HepG2 (cell line): ENCODE measurements around the gene SRP14. TPM values are rescaled to one million over a fixed set of nuclear protein-coding genes. Genes with fewer than 3 reads are reported as not detected.
A peak's percentile ranks its signal among the peaks of the same experiment; 100 is the strongest.

Source experiments
- BRF2 ChIP-seq: sonication (generic); formaldehyde crosslinking; IDR thresholded peaks from 2 replicates; pipeline ENCODE4 v1.8.1; 2022; ENCODE audit warnings: mild to moderate bottlenecking, missing genetic modification reagents
- FOSL2 ChIP-seq: sonication (generic); formaldehyde crosslinking; IDR thresholded peaks from 2 replicates; pipeline ENCODE4 v1.4.0; 2020; ENCODE audit warnings: missing genetic modification reagents
- HNF4A ChIP-seq: sonication (generic); formaldehyde crosslinking; IDR thresholded peaks from 2 replicates; pipeline ENCODE4 v1.4.0; 2020; ENCODE audit warnings: missing genetic modification reagents
- MAFF ChIP-seq: IDR thresholded peaks from 2 replicates; pipeline ENCODE4 v1.6.1; 2011; ENCODE audit warnings: low read depth, low read length, improper control_type of control experiment
- MAFK ChIP-seq, 2 experiments: IDR thresholded peaks in 1 of 2; conservative IDR thresholded peaks in 1 of 2; 2 replicates each; pipeline ENCODE4 v1.6.1; 2011; ENCODE audit warnings: improper control_type of control experiment in 2 of 2, low read length in 2 of 2
- MED8 ChIP-seq: sonication (generic); formaldehyde crosslinking; IDR thresholded peaks from 2 replicates; pipeline ENCODE4 v1.8.1; 2023; ENCODE audit warnings: mild to moderate bottlenecking, missing genetic modification reagents; ENCODE audit not compliant: insufficient replicate concordance
- NR2F1 ChIP-seq, 2 experiments: fragments of 450-650 bp in 1 of 2; formaldehyde crosslinking in 1 of 2; IDR thresholded peaks; 2 replicates each; pipeline versions ENCODE4 v1.5.0 to v1.6.1; 2016 to 2020; ENCODE audit warnings: mild to moderate bottlenecking in 1 of 2, missing compliant biosample characterization in 1 of 2, missing genetic modification reagents in 1 of 2, moderate library complexity in 1 of 2
- NR2F6 ChIP-seq, 2 experiments: IDR thresholded peaks; 2 replicates each; pipeline ENCODE4 v1.6.1; 2016; ENCODE audit warnings: antibody characterized with exemption in 1 of 2, mild to moderate bottlenecking in 1 of 2
- PATZ1 ChIP-seq: sonication (generic); formaldehyde crosslinking; IDR thresholded peaks from 2 replicates; pipeline ENCODE4 v1.4.0; 2020; ENCODE audit warnings: missing genetic modification reagents
- PCBP2 ChIP-seq: fragments of 200-400 bp; formaldehyde crosslinking; optimal IDR thresholded peaks from 2 replicates; pipeline ENCODE3; 2018; ENCODE audit warnings: low read length, low read depth; ENCODE audit not compliant: poor library complexity, severe bottlenecking
- POGZ ChIP-seq: sonication (generic); formaldehyde crosslinking; IDR thresholded peaks from 2 replicates; pipeline ENCODE4 v1.4.0; 2020; ENCODE audit warnings: mild to moderate bottlenecking, missing genetic modification reagents
- RARA ChIP-seq: IDR thresholded peaks from 2 replicates; pipeline ENCODE4 v1.6.1; 2016; ENCODE audit warnings: missing genetic modification reagents, missing compliant biosample characterization
- SMARCC2 ChIP-seq: fragments of 450-650 bp; IDR thresholded peaks from 2 replicates; pipeline ENCODE4 v1.6.1; 2017; ENCODE audit warnings: antibody characterized with exemption, mild to moderate bottlenecking
- TOE1 ChIP-seq: sonication (generic); formaldehyde crosslinking; IDR thresholded peaks from 2 replicates; pipeline ENCODE4 v1.4.0; 2020; ENCODE audit warnings: mild to moderate bottlenecking, missing genetic modification reagents
- ZFX ChIP-seq: sonication (generic); formaldehyde crosslinking; IDR thresholded peaks from 2 replicates; pipeline ENCODE4 v1.4.0; 2020; ENCODE audit warnings: mild to moderate bottlenecking, low read depth, missing genetic modification reagents, moderate library complexity
- ZNF160 ChIP-seq: sonication (generic); formaldehyde crosslinking; IDR thresholded peaks from 2 replicates; pipeline ENCODE4 v1.8.0; 2022; ENCODE audit warnings: mild to moderate bottlenecking, inconsistent platforms, missing genetic modification reagents
- ZNF296 ChIP-seq: sonication (generic); formaldehyde crosslinking; conservative IDR thresholded peaks from 2 replicates; pipeline ENCODE4 v1.5.0; 2020; ENCODE audit warnings: mild to moderate bottlenecking, missing genetic modification reagents
- ZNF33A ChIP-seq: sonication (generic); formaldehyde crosslinking; IDR thresholded peaks from 2 replicates; pipeline ENCODE4 v1.5.1; 2020; ENCODE audit warnings: missing genetic modification reagents, mild to moderate bottlenecking, moderate library complexity, borderline replicate concordance
- ZNF644 ChIP-seq: IDR thresholded peaks from 2 replicates; pipeline ENCODE4 v1.6.1; 2016; ENCODE audit warnings: low read depth
- ZNF737 ChIP-seq: sonication (generic); formaldehyde crosslinking; IDR thresholded peaks from 2 replicates; pipeline ENCODE4 v1.5.0; 2020; ENCODE audit warnings: missing genetic modification reagents, mild to moderate bottlenecking, borderline replicate concordance
- ZNF740 ChIP-seq: sonication (generic); formaldehyde crosslinking; IDR thresholded peaks from 2 replicates; pipeline ENCODE4 v1.4.0; 2020; ENCODE audit warnings: missing genetic modification reagents
- polyA plus RNA-seq, 8 experiments: library from polyadenylated mRNA; depleted of rRNA in 3 of 8; stranded (reverse) in 7 of 8; unstranded in 1 of 8; fragments of >200 nt; fragmentation: Illumina TruSeq in 4 of 8; extraction: Trizol in 4 of 8; gene quantifications; 2 replicates each; pipeline versions ENCODE4 v1.2.1 to v1.2.3, GENCODE V29; 2011 to 2016; ENCODE audit warnings: low read depth in 4 of 8, missing spikeins in 1 of 8, mixed read lengths in 1 of 8; ENCODE audit not compliant: insufficient read depth in 1 of 8
- total RNA-seq, 5 experiments: library from RNA; depleted of rRNA; stranded (reverse); fragments of >200 nt; fragmentation: Illumina TruSeq; extraction: Trizol; gene quantifications; 2 replicates each; pipeline ENCODE4 v1.2.3, GENCODE V29; 2016; ENCODE audit warnings: low read depth in 1 of 5
- TF ChIP-seq, protein P1 (sequence below): sonication (generic); formaldehyde crosslinking; IDR thresholded peaks from 2 replicates; pipeline ENCODE4 v1.4.0; 2020; ENCODE audit warnings: missing genetic modification reagents, mild to moderate bottlenecking, borderline replicate concordance

Gene SRP14
- total and polyA plus RNA-seq, 2 of the 13 experiments (the other 11 are each of a cell fraction or from before 2014, with no cell fraction given), result 208 to 356 TPM

- no peak for TF ChIP-seq ZNF33A (CRISPR knock-in tag)
- TF ChIP-seq MAFK (conservative IDR thresholded peaks at IDR 0.05 in 1 of 2, IDR thresholded peaks at IDR 0.05 in 1 of 2; ENCODE audit: low read length in 2 of 2), result peak; percentile 40 to 45; a peak in 2 of 4 replicates
- no peak for TF ChIP-seq MED8 (CRISPR knock-in tag)
- TF ChIP-seq ZNF296 (CRISPR knock-in tag), result no peak
- TF ChIP-seq TOE1, result no peak
- no peak for TF ChIP-seq PCBP2
- TF ChIP-seq, protein P1, sequence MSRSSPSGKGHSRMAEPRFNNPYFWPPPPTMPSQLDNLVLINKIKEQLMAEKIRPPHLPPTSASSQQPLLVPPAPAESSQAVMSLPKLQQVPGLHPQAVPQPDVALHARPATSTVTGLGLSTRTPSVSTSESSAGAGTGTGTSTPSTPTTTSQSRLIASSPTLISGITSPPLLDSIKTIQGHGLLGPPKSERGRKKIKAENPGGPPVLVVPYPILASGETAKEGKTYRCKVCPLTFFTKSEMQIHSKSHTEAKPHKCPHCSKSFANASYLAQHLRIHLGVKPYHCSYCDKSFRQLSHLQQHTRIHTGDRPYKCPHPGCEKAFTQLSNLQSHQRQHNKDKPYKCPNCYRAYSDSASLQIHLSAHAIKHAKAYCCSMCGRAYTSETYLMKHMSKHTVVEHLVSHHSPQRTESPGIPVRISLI (CRISPR knock-in tag), result peak; percentile 31; the same call in 1 of the 2 replicates
- no peak for TF ChIP-seq POGZ (CRISPR knock-in tag)
- TF ChIP-seq ZNF740 (CRISPR knock-in tag), result peak; percentile 17; the same call in 1 of the 2 replicates
- 0 out of 2 replicates have a peak, but pooled peaks have one; percentile 11 for TF ChIP-seq ZNF644 (CRISPR knock-in tag)
- TF ChIP-seq ZNF160 (CRISPR knock-in tag), result no peak
- TF ChIP-seq NR2F1 (CRISPR knock-in tag; IDR thresholded peaks at IDR 0.05), result peak; percentile 51 to 59; a peak in 2 of 4 replicates
- TF ChIP-seq BRF2 (CRISPR knock-in tag), result no peak
- TF ChIP-seq FOSL2 (CRISPR knock-in tag), result 0 out of 2 replicates have a peak, but pooled peaks have one; percentile 9
- TF ChIP-seq ZNF737 (CRISPR knock-in tag), result no peak
- TF ChIP-seq HNF4A (CRISPR knock-in tag), result 0 out of 2 replicates have a peak, but pooled peaks have one; percentile 6
- TF ChIP-seq NR2F6 (IDR thresholded peaks at IDR 0.05), result peak; percentile 70
- TF ChIP-seq NR2F6 (CRISPR knock-in tag; IDR thresholded peaks at IDR 0.05), result peak; percentile 85
- TF ChIP-seq MAFF, result peak; percentile 43; the same call in 1 of the 2 replicates
- TF ChIP-seq PATZ1, result peak; percentile 62
- 0 out of 2 replicates have a peak, but pooled peaks have one; percentile 15 for TF ChIP-seq ZFX (CRISPR knock-in tag)
- TF ChIP-seq SMARCC2, result no peak
- peak; percentile 38; the same call in 1 of the 2 replicates for TF ChIP-seq RARA
Measured at GRCh38 chr15:40067921-40068624, 29.1 kb upstream of the SRP14 start (continued).
